GM12891 (cell line): ENCODE data around the gene ZNF70.

Experiments
- DNase-seq: peaks from one replicate; pipeline ENCODE4 v3.0.0; 2011; ENCODE audit warnings: low spot score; ENCODE audit not compliant: insufficient read length
- FAIRE-seq: peaks from 2 replicates; lab custom pipeline; 2011; peaks lifted over from hg19 to GRCh38; lab: Jason Lieb, UNC
- PAX5 ChIP-seq: IDR thresholded peaks from 2 replicates; pipeline ENCODE4 v1.6.1; 2011; ENCODE audit warnings: low read length, moderate library complexity, mild to moderate bottlenecking; ENCODE audit not compliant: insufficient read depth, severe bottlenecking
- POLR2A ChIP-seq: IDR thresholded peaks from 2 replicates; pipeline ENCODE4 v1.6.1; 2011; ENCODE audit warnings: low read depth, low read length, control low read depth
- POLR2AphosphoS5 ChIP-seq: IDR thresholded peaks from 2 replicates; pipeline ENCODE4 v1.6.1; 2011; ENCODE audit warnings: low read depth, low read length, control low read depth
- POU2F2 ChIP-seq: IDR thresholded peaks from 2 replicates; pipeline ENCODE4 v1.6.1; 2011; ENCODE audit warnings: low read depth, mild to moderate bottlenecking, control low read depth, low read length, moderate library complexity
- SPI1 ChIP-seq: IDR thresholded peaks from 2 replicates; pipeline ENCODE4 v1.6.1; 2011; ENCODE audit warnings: low read depth, low read length, control low read depth
- TAF1 ChIP-seq: IDR thresholded peaks from 2 replicates; pipeline ENCODE4 v1.6.1; 2011; ENCODE audit warnings: low read depth, low read length, control low read depth

ZNF70 gene

DNA sequence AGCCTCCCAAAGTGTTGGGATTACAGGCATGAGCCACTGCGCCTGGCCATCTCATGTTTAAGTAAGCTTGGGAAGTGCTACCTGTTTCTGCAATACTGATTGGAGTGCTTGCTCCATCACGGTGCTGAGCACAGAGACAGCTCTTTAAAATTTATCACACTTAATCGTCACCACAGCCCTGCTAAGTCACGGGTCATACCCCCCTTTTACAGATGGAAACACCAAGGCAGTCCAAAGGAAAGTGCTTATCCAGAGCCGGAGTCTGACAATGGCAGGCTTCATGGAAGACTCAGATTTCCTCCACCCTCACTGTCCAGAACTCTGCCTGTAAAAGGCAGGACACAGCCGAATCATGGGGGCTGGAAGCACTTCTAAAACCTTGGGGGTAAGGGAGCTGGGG, 9.1 kb upstream of the ZNF70 start:
- FAIRE-seq (no peak), DNase-seq (no peak)
- TF ChIP-seq TAF1 (no peak), POLR2A (no peak), SPI1 (no peak), PAX5 (no peak), POU2F2 (no peak), POLR2AphosphoS5 (no peak)

GRCh38 chr22:23759566-23759965, 8.7 kb upstream of the ZNF70 start:
- TF ChIP-seq POLR2AphosphoS5 (no peak), SPI1 (no peak), PAX5 (no peak)
- DNase-seq, result no peak
- FAIRE-seq, result no peak

GRCh38 chr22:23756891-23757290, 6.0 kb upstream of the ZNF70 start:
- no peak for TF ChIP-seq POLR2A
- no peak for TF ChIP-seq POU2F2
- TF ChIP-seq TAF1, result no peak
- TF ChIP-seq PAX5, result no peak
- no peak for TF ChIP-seq SPI1
- TF ChIP-seq POLR2AphosphoS5, result no peak
- DNase-seq (no peak), FAIRE-seq (no peak)

GRCh38 chr22:23755711-23756110, 4.8 kb upstream of the ZNF70 start:
- TF ChIP-seq TAF1, result no peak
- TF ChIP-seq POLR2AphosphoS5, result no peak
- TF ChIP-seq POU2F2, result no peak
- TF ChIP-seq POLR2A, result no peak
- no peak for TF ChIP-seq SPI1
- no peak for TF ChIP-seq PAX5
- DNase-seq (no peak), FAIRE-seq (no peak)

- TF ChIP-seq TAF1 (no peak), PAX5 (no peak), POLR2AphosphoS5 (no peak), POU2F2 (no peak), POLR2A (no peak), SPI1 (no peak)
- FAIRE-seq (peak; percentile 79), DNase-seq (no peak)
Measured at GRCh38 chr22:23754980-23755636, 4.2 kb upstream of the ZNF70 start.

DNA sequence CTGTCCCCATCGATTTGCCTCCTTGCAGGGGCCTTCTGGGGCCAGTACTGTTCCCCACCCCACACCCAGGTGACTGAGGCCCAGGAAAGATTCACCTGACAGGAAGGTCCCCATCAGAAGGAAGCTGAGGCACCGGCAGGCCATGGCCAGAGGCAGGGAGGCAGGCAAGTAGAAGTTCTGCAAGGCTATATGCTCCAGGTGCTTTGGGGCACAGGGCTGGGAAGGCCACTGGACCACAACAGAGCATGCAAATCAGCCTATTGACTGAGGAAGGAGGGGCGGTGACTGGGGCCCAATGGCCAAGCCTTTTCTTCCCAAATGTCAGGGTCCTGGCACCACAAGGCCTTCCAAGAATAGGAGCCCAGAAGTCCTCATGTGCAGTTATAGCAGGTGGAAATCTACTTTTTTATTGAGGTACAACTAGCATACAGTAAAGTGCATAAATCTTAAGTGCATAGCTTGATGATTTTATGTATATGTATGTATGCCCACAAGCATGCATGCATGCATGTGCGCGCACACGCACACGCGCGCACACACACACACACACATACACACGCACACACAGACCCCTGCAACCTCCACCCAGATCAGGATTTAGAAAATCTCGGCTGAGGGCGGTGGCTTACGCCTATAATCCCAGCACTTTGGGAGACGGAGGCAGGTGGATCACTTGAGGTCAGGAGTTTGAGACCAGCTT, 3.5 kb upstream of the ZNF70 start, which contains the start of gene VPREB3:
Gene VPREB3, minus strand, starts transcription at position 206 of the 700 bp plus-strand sequence. Its CDS starts 62 bp downstream, at position 144.
- TF ChIP-seq TAF1, result no peak
- no peak for TF ChIP-seq POU2F2
- no peak for TF ChIP-seq POLR2A
- DNase-seq (no peak), FAIRE-seq (peak; percentile 64)

DNA sequence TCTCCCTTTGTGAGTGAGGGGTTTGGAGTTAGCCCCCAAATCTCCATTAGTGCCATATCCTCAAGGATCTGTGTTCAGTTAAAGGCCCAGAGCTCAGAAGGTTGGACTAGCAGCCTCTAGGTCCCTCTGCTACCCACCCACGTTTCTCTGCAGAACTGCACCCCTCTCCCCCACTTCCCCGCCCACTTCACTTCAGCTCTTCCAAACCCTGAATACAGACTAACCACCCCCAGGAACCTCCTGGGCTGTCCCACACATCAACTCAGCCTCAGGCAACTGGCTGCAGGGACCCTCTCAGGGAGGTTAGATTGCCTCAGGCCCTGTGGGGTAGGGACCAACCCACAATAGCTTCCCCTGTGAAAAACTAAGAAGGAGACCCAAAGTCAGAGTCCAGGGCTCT, 2.5 kb upstream of the ZNF70 start:
- no peak for DNase-seq
- no peak for TF ChIP-seq PAX5
- TF ChIP-seq POU2F2, result no peak
- no peak for TF ChIP-seq TAF1
- TF ChIP-seq POLR2AphosphoS5, result no peak
- no peak for TF ChIP-seq POLR2A
- TF ChIP-seq SPI1, result no peak
- no peak for FAIRE-seq

DNA sequence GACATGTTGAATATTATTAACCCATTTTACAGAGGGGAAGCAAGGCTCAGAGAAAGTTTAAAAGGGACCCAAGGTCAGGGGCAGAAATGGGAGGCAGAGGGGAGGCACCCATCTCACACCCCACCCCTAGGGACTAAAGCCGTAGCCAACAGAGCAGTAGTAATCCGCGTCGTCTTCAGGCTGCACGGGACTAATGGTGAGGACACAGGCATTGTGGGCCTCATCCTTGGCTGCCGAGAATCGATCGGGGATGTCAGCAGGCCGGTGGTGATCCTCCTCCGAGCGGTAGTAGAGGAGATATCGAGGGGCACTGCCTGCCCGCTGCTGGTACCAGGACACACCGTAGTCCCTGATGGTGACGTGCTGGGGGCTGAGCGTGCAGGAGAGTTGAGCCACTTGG, 1.8 kb upstream of the ZNF70 start:
- no peak for FAIRE-seq
- TF ChIP-seq POU2F2 (no peak), POLR2A (no peak), PAX5 (no peak), POLR2AphosphoS5 (no peak), TAF1 (no peak), SPI1 (no peak)
- no peak for DNase-seq

DNA sequence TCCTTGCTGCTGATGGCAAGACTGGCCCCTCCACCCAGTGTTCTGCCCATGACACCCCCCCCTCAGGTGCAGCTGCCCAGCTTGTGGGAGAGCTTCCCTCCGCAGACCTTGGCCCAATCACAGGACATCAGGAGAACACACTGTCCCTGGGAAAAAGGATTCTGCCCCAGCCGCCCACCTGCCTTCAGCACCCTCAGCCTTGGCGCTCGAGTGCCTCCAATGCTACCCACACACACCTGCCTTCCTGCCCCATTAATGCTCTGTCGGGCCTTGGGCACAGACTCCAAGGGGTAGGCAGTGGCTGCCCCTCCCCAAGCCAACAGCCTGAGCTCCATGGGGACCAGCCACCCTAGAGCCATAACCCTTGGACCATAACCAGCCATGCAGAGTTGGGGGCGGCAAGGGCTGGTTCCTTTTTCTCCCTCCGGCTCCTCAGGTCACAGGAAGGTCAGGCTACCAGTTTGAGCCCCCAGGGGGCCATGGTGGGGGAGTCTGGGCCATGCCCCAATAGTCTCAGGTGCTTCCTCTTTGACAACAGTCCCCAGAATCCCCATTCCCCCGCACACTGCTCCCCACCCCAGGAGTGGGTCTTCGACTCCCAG, 1.3 kb upstream of the ZNF70 start:
- TF ChIP-seq PAX5, result peak; percentile 15
- TF ChIP-seq SPI1, result peak; percentile 69; the same call in 1 of the 2 replicates
- TF ChIP-seq POLR2AphosphoS5, result no peak
- TF ChIP-seq POU2F2, result no peak
- peak; percentile 88 for FAIRE-seq
- no peak for DNase-seq
